DMS 273 treated with DMSO at 0.1 percent for 48 hours (cell line): ENCODE measurements around the gene PLA2G12A.

Source experiments
- DNase-seq: peaks from one replicate; lab custom pipeline; 2025; lab: John Stamatoyannopoulos, UW

The PLA2G12A gene

GRCh38 chr4:109729718-109730618 lies at the start of gene PLA2G12A:
Gene PLA2G12A (minus strand): TSS chr4:109730070. CDS start chr4:109729809, 261 bp downstream.
- no peak for DNase-seq

GRCh38 chr4:109764789-109765402 lies 35.0 kb upstream of the PLA2G12A start:
- no peak for DNase-seq

GRCh38 chr4:109764376-109764775 lies 34.5 kb upstream of the PLA2G12A start:
- no peak for DNase-seq

GRCh38 chr4:109760682-109761081 lies 30.8 kb upstream of the PLA2G12A start:
- no peak for DNase-seq

GRCh38 chr4:109755656-109756055 lies 25.8 kb upstream of the PLA2G12A start:
- DNase-seq, result no peak

GRCh38 chr4:109754093-109754857 lies 24.4 kb upstream of the PLA2G12A start:
- no peak for DNase-seq

- DNase-seq, result no peak
Observed at GRCh38 chr4:109752525-109752924, 22.7 kb upstream of the PLA2G12A start.

- no peak for DNase-seq
Observed at GRCh38 chr4:109751852-109752251, 22.0 kb upstream of the PLA2G12A start.

- DNase-seq, result no peak
Observed at GRCh38 chr4:109750652-109751244, 20.9 kb upstream of the PLA2G12A start.

GRCh38 chr4:109749388-109750082 lies 19.7 kb upstream of the PLA2G12A start:
- DNase-seq, result no peak

GRCh38 chr4:109748114-109748513 lies 18.2 kb upstream of the PLA2G12A start:
- no peak for DNase-seq

GRCh38 chr4:109746728-109747127 lies 16.9 kb upstream of the PLA2G12A start:
- no peak for DNase-seq

- no peak for DNase-seq
Observed at GRCh38 chr4:109745830-109746229, 16.0 kb upstream of the PLA2G12A start.

GRCh38 chr4:109739547-109739946 lies 9.7 kb upstream of the PLA2G12A start:
- DNase-seq, result no peak

- DNase-seq, result no peak
Observed at GRCh38 chr4:109738104-109738872, 8.4 kb upstream of the PLA2G12A start.

GRCh38 chr4:109735566-109736365 lies 5.9 kb upstream of the PLA2G12A start:
- no peak for DNase-seq

- no peak for DNase-seq
Observed at GRCh38 chr4:109733728-109734127, 3.9 kb upstream of the PLA2G12A start.

- DNase-seq, result no peak
Observed at GRCh38 chr4:109730619-109731545, 1.0 kb upstream of the PLA2G12A start.
